HG03457 (cell line): ENCODE results near the gene LMAN1L.

ENCODE experiments used
- ATAC-seq: cut with Tn5 transposase; IDR thresholded peaks from one replicate; pipeline ENCODE4 v1.9.1; 2021; ENCODE audit warnings: moderate number of reproducible peaks; ENCODE audit not compliant: unreplicated experiment

The LMAN1L gene

DNA sequence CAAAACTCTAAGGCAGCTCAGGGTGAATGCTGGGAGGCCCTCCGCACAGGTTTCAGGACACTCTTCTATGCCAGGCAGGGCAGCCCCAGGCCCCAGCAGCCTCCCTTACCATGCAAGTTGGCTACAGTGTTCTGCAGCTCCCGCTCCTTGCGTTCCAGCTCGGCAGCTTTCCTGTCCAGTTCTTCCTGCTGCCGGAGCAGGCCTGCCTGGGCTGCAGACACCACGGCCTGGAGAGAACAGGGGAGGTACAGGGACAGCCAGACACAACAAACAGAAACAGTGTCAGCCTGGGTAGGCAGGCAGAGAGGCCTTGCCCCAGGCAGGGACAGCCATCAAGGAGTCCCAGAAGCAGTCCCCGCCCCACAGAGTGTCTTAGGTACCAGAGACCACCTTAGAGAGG, 39.3 kb downstream of the LMAN1L start:
- ATAC-seq = no peak

DNA sequence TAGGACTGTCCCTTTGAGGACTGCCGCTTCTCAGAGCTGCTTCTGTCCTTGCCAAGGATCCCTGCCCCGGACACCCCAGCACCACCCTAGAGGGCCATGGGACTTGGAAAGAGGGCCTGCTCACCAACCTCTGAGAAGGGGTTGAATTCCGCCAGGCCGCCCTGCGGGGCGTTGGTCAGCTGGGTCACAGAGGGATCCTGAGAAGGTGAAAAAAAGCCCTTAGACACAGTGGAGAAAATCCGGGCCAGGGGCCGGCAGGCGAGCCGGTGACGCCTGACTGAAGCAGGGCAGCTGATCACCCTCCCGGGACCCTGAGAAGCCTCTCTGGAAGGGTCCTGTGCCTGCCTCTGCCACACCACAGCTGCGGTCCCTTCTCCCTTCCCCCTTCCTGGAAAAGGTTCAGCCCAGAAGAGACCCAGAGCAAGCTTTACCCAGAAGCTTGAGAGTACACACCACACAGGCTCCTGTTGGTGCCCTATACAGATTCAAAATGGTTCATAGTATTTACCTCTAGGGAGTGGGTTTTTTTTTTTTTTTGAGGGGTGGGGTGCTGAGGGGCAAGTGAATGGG, 41.9 kb downstream of the LMAN1L start:
- ATAC-seq = no peak

DNA sequence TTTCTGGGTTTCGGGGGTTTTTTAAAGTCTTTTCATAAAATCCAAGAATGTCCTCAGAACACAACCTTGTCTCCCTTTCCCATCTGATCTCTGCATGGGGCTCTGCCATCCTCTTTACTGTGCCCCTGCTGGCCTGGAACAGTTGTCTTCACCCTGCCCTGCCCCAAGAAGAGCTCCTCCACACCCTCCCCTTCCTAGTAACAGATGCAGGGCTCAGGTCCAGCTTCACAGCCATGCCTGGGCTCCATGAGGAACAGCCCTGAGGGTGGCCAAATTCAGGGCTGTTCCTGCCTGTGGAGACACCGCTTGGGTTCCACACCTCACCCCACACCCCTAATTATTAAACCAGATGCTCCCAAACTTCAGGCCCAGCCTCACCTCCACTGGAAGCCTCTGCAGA, 43.2 kb downstream of the LMAN1L start:
- no peak for ATAC-seq

DNA sequence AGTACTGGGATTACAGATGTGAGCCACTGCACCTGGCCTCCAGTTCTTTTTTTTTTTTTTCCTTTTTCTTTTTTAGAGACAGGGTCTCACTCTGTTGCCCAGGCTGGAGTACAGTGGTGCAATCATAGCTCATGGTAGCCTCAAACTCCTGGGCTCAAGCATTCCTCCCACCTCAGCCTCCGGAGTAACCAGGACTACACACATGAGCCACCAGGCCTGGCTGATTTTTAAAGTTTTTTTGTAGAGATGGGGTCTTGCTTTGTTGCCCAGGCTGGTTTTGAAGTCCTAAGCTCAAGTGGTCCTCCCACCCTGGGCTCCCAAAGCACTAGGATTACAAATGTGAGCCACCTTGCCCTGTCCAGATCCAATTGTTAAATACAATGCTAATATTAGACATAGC, 43.9 kb downstream of the LMAN1L start:
- no peak for ATAC-seq

GRCh38 chr15:74857082-74857655, 44.5 kb downstream of the LMAN1L start:
- peak; percentile 52 for ATAC-seq

- peak; percentile 21 for ATAC-seq
Measured at GRCh38 chr15:74857671-74858368, 45.2 kb downstream of the LMAN1L start.

GRCh38 chr15:74858369-74858740, 45.7 kb downstream of the LMAN1L start:
- ATAC-seq = no peak

DNA sequence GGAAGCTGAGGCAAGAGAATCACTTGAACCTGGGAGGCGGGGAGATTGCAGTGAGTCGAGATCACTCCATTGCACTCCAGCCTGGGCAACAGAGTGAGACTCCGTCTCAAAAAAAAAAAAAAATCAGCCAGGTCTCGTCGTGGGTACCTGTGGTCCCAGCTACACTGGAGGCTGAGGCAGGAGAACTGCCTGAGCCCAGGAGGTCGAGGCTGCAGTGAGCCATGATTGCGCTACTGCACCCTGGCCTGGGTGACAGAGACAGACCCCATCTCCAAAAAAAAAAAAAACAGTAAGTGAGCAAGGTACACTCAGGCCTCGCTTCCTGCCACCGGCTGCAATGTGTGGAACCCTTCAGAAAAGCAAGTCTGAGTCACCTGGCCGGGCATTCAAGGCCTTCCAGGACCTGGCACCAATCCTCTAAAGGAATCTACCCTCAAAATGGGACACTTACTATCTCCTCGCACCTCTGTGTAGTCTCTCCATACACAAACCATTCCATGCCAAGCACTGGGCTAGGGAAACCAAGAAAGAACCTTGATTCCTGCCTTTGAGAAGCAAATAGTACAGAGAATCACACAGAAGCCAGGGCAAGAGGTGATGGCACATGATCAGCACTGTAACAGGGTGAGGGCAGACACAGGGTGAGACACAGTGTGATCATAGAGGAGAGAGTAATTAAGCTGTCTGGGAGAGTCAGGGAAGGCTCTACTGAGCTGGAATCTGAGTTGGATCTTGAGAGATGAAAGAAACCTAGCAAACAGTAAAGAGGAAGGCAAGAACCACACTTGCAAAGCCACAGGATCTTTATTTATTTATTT, 50.8 kb downstream of the LMAN1L start:
- no peak for ATAC-seq

DNA sequence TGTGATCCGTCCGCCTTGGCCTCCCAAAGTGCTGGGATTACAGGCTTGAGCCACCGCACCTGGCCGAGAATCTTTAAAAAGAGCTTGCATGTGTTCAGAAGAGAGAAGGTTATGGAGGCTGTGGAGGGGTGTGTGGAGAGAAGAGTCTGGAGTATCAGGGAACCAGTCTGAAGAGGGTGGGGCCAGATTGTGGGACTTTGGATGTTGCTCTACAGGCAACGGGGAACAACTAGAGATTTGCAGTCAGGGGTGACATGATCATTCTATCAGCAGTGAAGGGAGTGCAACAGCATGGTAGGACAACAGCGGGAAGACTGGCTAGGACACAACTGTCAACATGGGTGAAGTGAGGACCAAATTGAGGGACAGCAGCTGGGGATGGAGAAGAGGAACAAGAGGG, 51.7 kb downstream of the LMAN1L start:
- no peak for ATAC-seq

DNA sequence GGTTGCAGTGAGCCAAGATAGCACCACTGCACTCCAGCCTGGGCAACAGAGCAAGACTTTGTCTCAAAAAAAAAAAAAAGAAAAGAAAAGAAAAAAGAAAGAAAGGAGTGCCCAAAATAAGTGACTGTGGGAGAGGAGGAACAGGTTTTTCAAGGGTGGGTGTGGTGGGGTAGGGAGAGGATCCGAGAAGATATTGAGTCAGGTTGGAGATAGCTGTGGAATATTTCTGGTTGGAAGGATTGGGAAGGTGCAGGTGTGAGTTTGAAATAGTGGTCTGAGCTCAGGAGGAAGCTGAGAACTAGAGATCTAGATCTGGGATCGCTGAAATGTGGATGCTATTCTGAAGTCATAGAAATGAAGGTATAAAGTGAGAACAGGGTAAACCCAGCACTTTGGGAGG, 52.7 kb downstream of the LMAN1L start:
- ATAC-seq = no peak

DNA sequence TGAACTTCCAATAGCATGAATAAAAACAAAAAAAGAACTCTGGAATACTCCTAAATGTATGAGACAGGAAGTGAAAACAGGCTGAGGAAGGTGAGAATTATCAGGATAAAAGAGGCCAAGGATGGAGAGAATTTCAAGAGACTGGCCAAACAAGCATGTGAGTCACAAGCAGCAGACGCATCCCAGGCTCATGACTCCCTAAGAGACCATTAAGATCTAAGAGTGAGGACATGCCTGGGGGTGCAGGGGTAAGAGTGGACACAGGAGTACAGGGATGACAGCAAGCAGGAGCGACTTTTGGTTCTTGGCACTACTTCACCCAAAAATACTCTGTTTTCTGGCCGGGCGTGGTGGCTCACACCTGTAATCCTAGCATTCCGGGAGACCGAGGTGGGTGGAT, 53.5 kb downstream of the LMAN1L start:
- no peak for ATAC-seq

- no peak for ATAC-seq
Measured at GRCh38 chr15:74867466-74868038, 54.9 kb downstream of the LMAN1L start.

GRCh38 chr15:74868059-74868458, 55.4 kb downstream of the LMAN1L start:
- no peak for ATAC-seq

DNA sequence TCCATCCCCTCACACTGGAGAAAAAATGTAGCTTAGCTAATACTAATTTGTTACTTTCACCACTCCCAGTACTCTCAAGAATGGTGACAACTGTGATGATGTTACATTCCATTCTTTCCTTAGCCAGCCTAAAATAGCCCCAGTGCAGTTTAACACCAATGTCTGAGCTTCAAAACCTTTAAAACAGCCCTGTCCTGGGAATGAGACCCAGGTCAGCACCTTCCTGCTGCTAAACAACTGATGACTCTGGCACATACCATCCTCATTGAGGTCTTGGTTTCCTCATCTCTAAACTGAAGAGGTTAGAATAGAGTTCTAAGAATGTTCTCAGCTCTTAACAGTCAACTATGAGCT, 56.7 kb downstream of the LMAN1L start:
- no peak for ATAC-seq

DNA sequence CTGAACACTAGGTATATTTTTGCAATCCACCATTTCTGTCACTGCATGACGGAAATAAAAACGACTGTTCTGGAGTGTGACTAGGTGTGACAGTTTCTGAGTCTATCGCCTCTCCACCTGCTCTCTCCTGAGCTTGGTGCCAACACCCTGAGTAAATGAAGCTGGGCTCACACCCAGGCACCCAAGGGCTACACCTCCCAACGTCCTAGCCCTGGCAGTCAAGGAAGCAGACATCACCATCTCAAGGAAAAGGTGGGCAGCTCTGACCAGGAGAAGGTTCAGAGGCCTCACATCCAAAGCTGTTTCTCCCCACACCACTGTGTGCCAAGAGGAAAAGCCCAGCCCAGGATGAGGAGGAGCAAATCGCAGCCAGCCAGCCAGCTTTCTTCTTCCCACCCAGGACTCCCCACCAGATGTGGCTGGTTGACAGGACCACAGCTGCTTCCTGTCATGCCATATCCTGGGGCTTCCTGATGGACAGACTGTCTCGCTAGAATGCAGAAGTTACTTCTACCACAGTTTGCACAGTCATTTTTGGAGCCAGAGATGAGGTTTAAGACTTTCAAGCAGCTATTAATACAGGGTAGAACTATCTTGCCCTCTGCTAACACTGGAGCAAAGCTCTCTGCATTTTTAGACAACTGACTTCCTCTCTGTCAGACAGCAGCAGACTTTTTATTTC, 57.2 kb downstream of the LMAN1L start:
- peak; percentile 39 for ATAC-seq

- ATAC-seq = no peak
Measured at GRCh38 chr15:74870436-74871215, 58.0 kb downstream of the LMAN1L start.

- ATAC-seq = no peak
Measured at GRCh38 chr15:74872702-74873035, 60.0 kb downstream of the LMAN1L start.

DNA sequence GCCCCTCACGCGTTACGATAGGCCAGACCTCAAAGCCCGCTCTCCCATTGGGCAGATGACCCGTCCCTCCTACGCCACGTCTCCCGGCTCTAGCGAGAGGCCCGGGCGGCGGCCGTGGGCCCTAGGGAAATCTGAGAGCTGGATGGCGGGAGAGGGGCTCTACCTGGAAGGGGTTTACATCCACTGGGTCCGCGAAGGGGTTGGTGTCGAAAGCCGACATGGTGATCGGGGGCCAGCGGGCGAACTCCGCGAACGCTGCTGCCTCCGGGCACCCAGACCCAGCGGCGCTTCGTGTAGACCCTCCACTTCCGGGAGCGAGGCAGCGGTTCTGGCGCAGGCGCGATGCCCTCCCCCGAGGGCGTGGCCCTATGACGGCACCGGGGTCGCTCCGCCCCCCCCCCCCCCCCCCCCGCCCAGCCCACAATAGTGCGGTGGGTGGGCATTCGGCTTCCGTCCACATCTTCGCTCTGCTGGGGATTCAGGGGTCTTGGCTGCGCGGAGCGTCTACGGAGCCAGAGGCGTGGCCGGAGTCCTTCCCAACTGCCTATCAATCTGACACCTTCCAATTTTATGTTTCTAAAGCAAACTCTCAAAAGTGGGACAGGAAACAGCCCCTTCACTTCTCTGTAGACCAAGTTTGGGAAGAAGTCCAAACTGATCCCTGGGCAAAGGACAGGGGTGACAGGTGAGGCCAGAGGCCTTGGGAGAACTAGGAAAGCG, 60.6 kb downstream of the LMAN1L start, which contains the start of gene SCAMP2:
SCAMP2 (minus strand) TSS at position 330 of the 720 bp plus-strand sequence; CDS start at position 220, 110 bp downstream.
- ATAC-seq = peak; percentile 71

- ATAC-seq = no peak
Measured at GRCh38 chr15:74873756-74874424, 61.3 kb downstream of the LMAN1L start.
